Activated naive CD4-positive, alpha-beta T cell treated with anti-CD3 and anti-CD28 coated beads, Interleukin-2, amount 10 ng/mL, durations not matched to agents 7 days and 5 days (primary cell): ENCODE data around the gene PRIM2.
"Not testable (repeated sequence)": the region's sequence is repeated elsewhere in the genome, so short reads cannot be mapped to it uniquely, and the experiment has no call there.

Experiments
- CTCF ChIA-PET: fragments of 350-600 bp; sonication (Branson Sonifier 250); formaldehyde crosslinking; loops from one replicate; lab custom pipeline; 2021; ENCODE audit warnings: antibody characterized with exemption; lab: Charles Lee
- DNase-seq: peaks from one replicate; pipeline ENCODE4 v3.0.0-alpha.2; 2020
- H3K27ac Mint-ChIP-seq: one replicate; pipeline ENCODE4 v1.8.0; 2021; ENCODE audit warnings: mild to moderate bottlenecking, moderate library complexity, mixed read lengths
- H3K27me3 Mint-ChIP-seq: one replicate; pipeline ENCODE4 v1.8.0; 2021; ENCODE audit warnings: mild to moderate bottlenecking, mixed read lengths
- H3K36me3 Mint-ChIP-seq: one replicate; pipeline ENCODE4 v1.8.0; 2021; ENCODE audit warnings: mixed read lengths
- H3K4me1 Mint-ChIP-seq: one replicate; pipeline ENCODE4 v1.8.0; 2021; ENCODE audit warnings: mixed read lengths
- H3K4me3 Mint-ChIP-seq: one replicate; pipeline ENCODE4 v1.8.0; 2021; ENCODE audit warnings: mild to moderate bottlenecking, moderate library complexity, mixed read lengths
- H3K9me3 Mint-ChIP-seq: one replicate; pipeline ENCODE4 v1.8.0; 2021; ENCODE audit warnings: mixed read lengths

The PRIM2 gene

DNA sequence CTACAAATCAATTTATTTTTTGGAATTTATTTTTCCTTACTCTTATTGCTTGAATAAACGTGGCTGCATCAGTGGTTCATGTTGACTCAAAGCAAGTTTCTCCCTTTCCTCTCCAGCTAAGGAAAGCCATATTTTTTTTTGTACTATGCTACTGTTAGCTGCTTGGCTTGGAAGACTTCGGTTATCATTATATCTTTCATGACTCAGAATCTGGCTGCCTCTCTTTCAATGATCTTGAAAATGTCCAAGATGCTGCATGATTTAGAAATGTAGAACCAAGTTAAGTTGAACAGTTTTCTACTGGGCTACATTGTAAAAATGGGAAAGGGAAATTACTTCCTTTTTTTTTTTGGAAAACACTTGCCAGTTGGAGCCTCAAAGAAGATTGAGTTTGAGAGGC is 44.9 kb downstream of the PRIM2 start:
- DNase-seq, H3K4me3 Mint-ChIP-seq, H3K27me3 Mint-ChIP-seq, CTCF ChIA-PET, H3K9me3 Mint-ChIP-seq, H3K27ac Mint-ChIP-seq, H3K4me1 Mint-ChIP-seq: not testable (repeated sequence)
- peaks cover 15% of the 10 kb centered on the region for H3K36me3 Mint-ChIP-seq

GRCh38 chr6:57365076-57365583 is 47.7 kb downstream of the PRIM2 start:
- H3K27ac Mint-ChIP-seq, H3K4me1 Mint-ChIP-seq, H3K36me3 Mint-ChIP-seq, DNase-seq, H3K4me3 Mint-ChIP-seq, H3K27me3 Mint-ChIP-seq, CTCF ChIA-PET, H3K9me3 Mint-ChIP-seq: not testable (repeated sequence)

GRCh38 chr6:57368965-57369731 is 51.7 kb downstream of the PRIM2 start:
- H3K27ac Mint-ChIP-seq, H3K27me3 Mint-ChIP-seq, CTCF ChIA-PET, H3K4me1 Mint-ChIP-seq, H3K9me3 Mint-ChIP-seq, H3K4me3 Mint-ChIP-seq, DNase-seq: not testable (repeated sequence)
- H3K36me3 Mint-ChIP-seq, result peaks cover 19% of the 10 kb centered on the region

GRCh38 chr6:57371779-57372178 is 54.3 kb downstream of the PRIM2 start:
- peaks cover 18% of the 10 kb centered on the region for H3K36me3 Mint-ChIP-seq
- H3K9me3 Mint-ChIP-seq, H3K4me1 Mint-ChIP-seq, H3K27me3 Mint-ChIP-seq, DNase-seq, H3K4me3 Mint-ChIP-seq, H3K27ac Mint-ChIP-seq, CTCF ChIA-PET: not testable (repeated sequence)

- H3K27me3 Mint-ChIP-seq, H3K9me3 Mint-ChIP-seq, DNase-seq, H3K27ac Mint-ChIP-seq, CTCF ChIA-PET, H3K4me1 Mint-ChIP-seq, H3K4me3 Mint-ChIP-seq: not testable (repeated sequence)
- peaks cover 18% of the 10 kb centered on the region for H3K36me3 Mint-ChIP-seq
Measured at GRCh38 chr6:57374764-57375163, 57.3 kb downstream of the PRIM2 start.

DNA sequence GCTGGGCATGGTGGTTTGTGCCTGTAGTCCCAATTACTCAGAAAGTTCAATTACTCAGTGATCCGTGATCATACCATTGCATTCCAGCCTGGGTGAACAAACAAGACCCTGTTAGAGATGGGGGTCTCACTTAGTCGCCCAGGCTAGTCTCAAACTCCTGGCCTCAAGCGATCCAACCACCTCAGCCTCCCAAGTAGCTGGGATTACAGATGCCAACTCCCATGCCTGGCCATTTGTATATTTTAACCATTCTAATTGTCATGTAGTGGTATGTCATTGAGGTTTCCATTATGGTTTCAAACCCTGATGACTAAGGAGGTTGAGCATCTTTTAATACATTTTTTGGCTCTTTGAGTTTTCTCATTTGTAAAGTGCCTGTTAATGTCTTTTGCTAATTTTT is 58.7 kb downstream of the PRIM2 start:
- DNase-seq, H3K27me3 Mint-ChIP-seq, H3K4me1 Mint-ChIP-seq, CTCF ChIA-PET, H3K9me3 Mint-ChIP-seq, H3K27ac Mint-ChIP-seq, H3K4me3 Mint-ChIP-seq: not testable (repeated sequence)
- H3K36me3 Mint-ChIP-seq, result peaks cover 26% of the 10 kb centered on the region

- Mint-ChIP-seq H3K4me1 (peaks cover 10% of the 10 kb centered on the region), H3K36me3 (peaks cover 38% of the 10 kb centered on the region), H3K9me3 (peaks cover 12% of the 10 kb centered on the region)
- H3K27me3 Mint-ChIP-seq, H3K27ac Mint-ChIP-seq, H3K4me3 Mint-ChIP-seq, CTCF ChIA-PET, DNase-seq: not testable (repeated sequence)
Measured at GRCh38 chr6:57389038-57389592, 71.7 kb downstream of the PRIM2 start.

- CTCF ChIA-PET, H3K27me3 Mint-ChIP-seq, H3K4me3 Mint-ChIP-seq, H3K27ac Mint-ChIP-seq, DNase-seq: not testable (repeated sequence)
- peaks cover 24% of the 10 kb centered on the region for H3K9me3 Mint-ChIP-seq
- peaks cover 22% of the 10 kb centered on the region for H3K4me1 Mint-ChIP-seq
- H3K36me3 Mint-ChIP-seq, result peaks cover 46% of the 10 kb centered on the region
Measured at GRCh38 chr6:57390818-57391217, 73.4 kb downstream of the PRIM2 start.

- DNase-seq, CTCF ChIA-PET, H3K4me3 Mint-ChIP-seq, H3K27me3 Mint-ChIP-seq, H3K27ac Mint-ChIP-seq: not testable (repeated sequence)
- peaks cover 55% of the 10 kb centered on the region for H3K36me3 Mint-ChIP-seq
- peaks cover 33% of the 10 kb centered on the region for H3K4me1 Mint-ChIP-seq
- peaks cover 37% of the 10 kb centered on the region for H3K9me3 Mint-ChIP-seq
Measured at GRCh38 chr6:57392047-57392446, 74.6 kb downstream of the PRIM2 start.

GRCh38 chr6:57419341-57419740 is 101.9 kb downstream of the PRIM2 start:
- H3K27ac Mint-ChIP-seq, CTCF ChIA-PET, DNase-seq, H3K27me3 Mint-ChIP-seq, H3K4me3 Mint-ChIP-seq, H3K9me3 Mint-ChIP-seq, H3K4me1 Mint-ChIP-seq: not testable (repeated sequence)
- peaks cover 21% of the 10 kb centered on the region for H3K36me3 Mint-ChIP-seq

DNA sequence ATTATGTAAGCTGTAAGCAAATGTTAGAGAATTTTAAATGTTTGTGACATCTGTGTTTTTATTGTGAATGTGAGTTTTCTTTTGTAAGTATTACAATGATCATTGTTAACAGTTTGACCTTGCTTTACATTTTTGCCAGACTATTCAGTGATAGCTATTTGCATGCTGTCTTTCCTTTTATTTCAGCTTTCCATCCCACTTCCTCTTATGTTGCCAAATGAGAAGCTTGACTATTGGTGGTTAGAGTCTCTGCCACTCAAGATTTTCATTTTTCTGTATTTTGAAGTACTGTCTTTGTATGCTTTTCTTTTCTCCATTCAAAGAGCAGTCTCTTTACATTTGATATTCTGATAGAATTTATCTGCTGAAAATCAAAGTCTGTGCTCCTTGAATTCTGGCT is 104.1 kb downstream of the PRIM2 start:
- H3K27me3 Mint-ChIP-seq, result no peaks in the 10 kb centered on the region
- peak overlapping the region; percentile 42 for H3K27ac Mint-ChIP-seq
- CTCF ChIA-PET, result interaction anchor here (0.6 kb wide), 1 partner anchor 30 kb away, joined by 5 read pairs; no protein-coding TSS in a partner anchor
- peaks cover 6% of the 10 kb centered on the region for H3K4me1 Mint-ChIP-seq
- H3K36me3 Mint-ChIP-seq, result peaks cover 19% of the 10 kb centered on the region
- DNase-seq, result no peak
- no peak overlapping the region for H3K4me3 Mint-ChIP-seq
- no peaks in the 10 kb centered on the region for H3K9me3 Mint-ChIP-seq

DNA sequence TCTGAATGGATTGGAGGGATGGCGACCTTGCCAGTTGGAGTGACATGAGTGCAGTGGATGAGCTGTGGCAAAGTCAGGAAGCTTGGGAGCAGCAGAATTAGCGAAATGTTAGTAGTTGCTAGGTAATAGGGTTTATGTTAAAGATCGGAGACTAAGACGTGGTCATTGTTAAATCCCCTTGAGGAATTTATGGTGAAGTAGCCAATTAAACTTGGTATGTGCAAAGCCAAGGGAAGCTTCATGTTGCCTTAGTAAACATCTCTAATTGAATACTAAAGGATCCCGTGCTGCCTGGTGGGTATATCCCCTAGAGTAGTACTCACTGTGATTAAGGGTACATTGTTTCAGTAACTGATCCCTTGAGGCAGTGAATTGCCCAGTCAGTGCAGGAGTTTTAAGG is 106.0 kb downstream of the PRIM2 start:
- H3K9me3 Mint-ChIP-seq, result no peaks in the 10 kb centered on the region
- no peak overlapping the region for H3K4me3 Mint-ChIP-seq
- peaks cover 14% of the 10 kb centered on the region for H3K36me3 Mint-ChIP-seq
- H3K4me1 Mint-ChIP-seq, result peaks cover 6% of the 10 kb centered on the region
- DNase-seq, result no peak
- no peak overlapping the region for H3K27ac Mint-ChIP-seq
- H3K27me3 Mint-ChIP-seq, result no peaks in the 10 kb centered on the region
- CTCF ChIA-PET, result interaction anchor here (0.6 kb wide), 1 partner anchor 78 kb away, joined by 3 read pairs; no protein-coding TSS in a partner anchor

GRCh38 chr6:57431742-57432141 is 114.3 kb downstream of the PRIM2 start:
- Mint-ChIP-seq H3K36me3 (peaks cover 29% of the 10 kb centered on the region), H3K27ac (peak overlapping the region; percentile 79), H3K4me1 (peaks cover 42% of the 10 kb centered on the region), H3K4me3 (peak overlapping the region; percentile 2)
- CTCF ChIA-PET, result interaction anchor here (0.7 kb wide), 1 partner anchor 164 kb away, joined by 3 read pairs; no protein-coding TSS in a partner anchor
- H3K27me3 Mint-ChIP-seq, DNase-seq, H3K9me3 Mint-ChIP-seq: not testable (repeated sequence)

GRCh38 chr6:57432157-57432556 is 114.7 kb downstream of the PRIM2 start:
- DNase-seq, result no peak
- H3K4me1 Mint-ChIP-seq, result peaks cover 42% of the 10 kb centered on the region
- CTCF ChIA-PET, result no interaction called here

More at GRCh38 chr6:57432157-57432556, 114.7 kb downstream of the PRIM2 start:
- Mint-ChIP-seq H3K36me3 (peaks cover 31% of the 10 kb centered on the region), H3K27ac (peak overlapping the region; percentile 79), H3K4me3 (peak overlapping the region; percentile 2), H3K9me3 (no peaks in the 10 kb centered on the region), H3K27me3 (no peaks in the 10 kb centered on the region)
